Activated CD4-positive, alpha-beta T cell treated with anti-CD3 and anti-CD28 coated beads, Interleukin-2, amount 50 U/mL, for 48 hours (primary cell): ENCODE data around the gene GNAO1.
A peak's percentile ranks its signal among the peaks of the same experiment; 100 is the strongest.

Experiments used
- DNase-seq, 2 experiments: peaks; one replicate each; pipeline ENCODE4 v3.0.0-alpha.2; 2020

Gene GNAO1

DNA sequence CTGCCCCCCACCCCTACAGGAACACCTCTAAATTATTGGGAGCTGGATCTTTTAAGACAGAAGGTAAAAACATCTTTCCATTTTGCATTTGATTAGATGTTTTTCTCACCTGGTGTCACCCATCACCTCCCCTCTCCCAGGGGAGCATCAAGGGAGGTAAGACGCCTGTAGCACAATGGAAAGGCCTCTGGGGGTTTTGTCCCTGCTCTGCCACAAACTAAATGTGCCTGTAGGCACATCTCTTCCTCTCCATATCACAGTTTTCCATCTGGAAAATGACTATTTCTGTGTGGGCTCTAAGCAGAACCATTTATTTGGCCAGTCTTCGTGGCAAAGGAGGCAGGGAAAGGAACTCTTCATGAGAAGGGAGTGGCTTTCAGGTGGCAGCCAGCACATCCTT lies 76.6 kb downstream of the GNAO1 start:
- no peak for DNase-seq

DNA sequence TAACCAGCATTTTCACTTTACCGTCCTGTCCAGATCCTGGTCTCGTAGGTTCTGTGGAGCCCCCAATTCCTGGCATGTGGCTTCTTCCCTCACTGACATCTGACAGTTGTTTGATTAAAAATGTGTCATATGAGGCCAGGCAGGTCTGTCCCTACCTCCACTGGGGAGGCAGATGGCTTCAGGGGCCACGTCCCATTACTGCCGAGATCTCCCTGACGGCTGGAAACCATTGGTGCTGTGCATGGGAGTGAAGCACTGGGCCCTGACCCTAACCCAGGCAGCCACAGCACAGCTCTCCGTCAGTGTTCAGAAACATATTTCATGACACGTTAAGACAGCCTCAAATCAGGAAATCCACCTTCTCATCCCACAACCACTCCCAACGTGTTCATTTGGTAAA lies 77.5 kb downstream of the GNAO1 start:
- no peak for DNase-seq

DNA sequence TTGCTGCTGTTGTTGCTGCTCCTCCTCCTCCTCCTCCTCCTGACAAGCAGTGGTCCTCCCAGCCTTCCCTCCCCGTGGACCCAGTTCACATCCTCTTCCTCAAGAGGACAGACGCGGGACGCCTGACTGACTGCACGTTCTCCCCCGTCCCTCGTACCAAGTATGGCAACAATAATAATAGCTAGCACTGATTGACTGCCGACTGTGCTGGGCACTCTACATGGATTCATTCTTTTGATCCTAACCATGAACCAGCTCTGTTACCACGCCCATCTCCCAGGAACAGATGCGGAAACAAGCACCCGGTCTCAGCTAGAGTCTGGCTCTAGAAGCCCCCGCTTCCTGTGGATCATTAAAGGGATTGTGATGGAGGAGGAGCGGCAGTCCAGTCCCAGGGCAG lies 78.0 kb downstream of the GNAO1 start:
- DNase-seq, result no peak

DNA sequence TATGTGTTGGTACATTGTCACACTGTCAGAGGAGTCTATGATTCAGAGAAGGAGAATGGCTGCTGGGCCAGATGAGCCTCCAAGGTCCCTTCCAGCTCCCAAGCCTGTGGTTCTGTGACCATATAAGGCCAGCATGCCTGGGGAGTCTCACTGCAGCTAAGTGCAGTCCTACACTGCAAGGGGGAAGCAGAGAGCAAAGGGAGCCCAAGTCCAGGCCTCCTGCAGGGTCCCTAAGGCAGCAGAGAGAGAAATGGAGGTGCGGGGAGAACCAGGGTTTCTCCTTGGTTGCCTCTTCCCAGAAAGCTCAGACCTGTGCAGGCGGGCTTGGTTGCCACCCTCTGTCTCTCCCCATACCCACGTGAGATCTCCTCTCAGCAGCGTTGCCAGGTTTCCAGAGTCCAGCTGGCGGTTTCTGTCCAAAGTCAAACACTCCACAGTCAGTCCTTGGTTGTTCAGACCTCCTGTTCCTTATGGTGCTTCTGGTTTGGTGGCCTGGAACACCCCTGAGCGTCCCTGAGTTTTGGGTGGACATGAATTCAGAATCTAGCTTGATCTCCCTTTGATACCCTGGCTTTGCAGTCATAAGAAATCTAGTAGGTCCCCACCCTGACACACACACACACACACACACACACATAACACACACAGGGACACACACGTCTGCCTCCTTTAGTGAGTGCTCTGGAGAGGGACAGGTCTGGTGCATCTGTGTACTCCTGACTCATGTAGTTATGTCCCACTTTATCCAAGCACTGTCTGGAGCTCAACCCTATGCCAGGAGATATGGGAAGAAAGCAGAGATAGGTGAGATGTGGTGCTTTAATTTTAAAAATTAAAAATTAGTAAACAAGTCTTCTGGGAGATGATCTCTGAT lies 78.8 kb downstream of the GNAO1 start:
- no peak for DNase-seq

DNA sequence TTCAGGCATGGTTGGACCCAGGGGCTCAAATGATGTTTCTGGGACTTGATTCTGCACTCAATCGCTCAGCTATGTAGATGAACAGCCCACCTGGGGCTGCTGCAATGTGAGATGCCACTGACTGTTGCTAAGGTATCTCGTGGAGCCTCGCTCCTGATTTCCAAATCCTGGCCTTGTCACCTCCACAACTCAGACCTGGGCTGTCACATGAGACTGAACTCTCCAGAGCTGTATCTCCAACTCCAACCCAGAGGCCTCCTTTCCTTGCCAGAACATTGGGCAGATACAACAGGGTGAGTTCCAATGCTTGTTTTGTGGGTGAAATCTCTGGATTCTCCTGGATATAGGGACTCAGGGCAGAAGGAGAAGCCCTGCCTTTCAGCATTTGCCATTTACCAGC lies 79.5 kb downstream of the GNAO1 start:
- no peak for DNase-seq

DNA sequence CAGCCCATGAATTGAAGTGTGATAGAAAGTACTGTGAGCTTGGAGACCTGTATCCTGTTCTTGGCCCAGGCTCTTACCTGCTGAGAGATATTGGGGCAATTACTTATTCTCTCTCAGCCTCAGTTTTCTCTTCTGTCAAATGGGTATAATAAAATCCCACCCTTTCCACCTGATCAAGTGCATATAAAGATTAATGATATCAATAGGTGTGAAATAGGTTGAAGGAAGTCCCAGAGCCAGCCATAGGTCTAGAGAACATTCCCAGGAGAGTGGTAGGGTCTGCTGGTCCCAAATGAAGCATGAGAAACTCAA lies 81.2 kb downstream of the GNAO1 start:
- no peak for DNase-seq

DNA sequence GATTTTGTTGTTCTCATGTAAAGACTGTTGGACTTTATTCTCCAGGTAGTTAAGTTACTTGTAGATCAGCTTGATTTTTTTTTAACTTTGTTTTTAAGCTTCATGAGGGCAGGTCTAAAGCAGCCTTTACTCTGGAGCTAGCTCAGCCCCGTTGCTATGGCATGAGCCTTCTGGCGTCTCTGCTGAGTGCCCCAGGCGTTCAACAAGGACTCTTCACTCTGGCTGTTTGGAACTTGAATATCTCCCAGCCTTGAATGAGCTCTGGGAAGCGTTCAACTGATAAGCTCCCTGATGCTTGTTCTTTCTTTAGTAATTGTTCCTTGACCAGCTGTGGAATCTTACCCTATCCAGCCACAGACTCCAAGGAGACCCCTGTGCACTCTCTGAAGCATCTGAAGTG lies 82.3 kb downstream of the GNAO1 start:
- no peak for DNase-seq

DNA sequence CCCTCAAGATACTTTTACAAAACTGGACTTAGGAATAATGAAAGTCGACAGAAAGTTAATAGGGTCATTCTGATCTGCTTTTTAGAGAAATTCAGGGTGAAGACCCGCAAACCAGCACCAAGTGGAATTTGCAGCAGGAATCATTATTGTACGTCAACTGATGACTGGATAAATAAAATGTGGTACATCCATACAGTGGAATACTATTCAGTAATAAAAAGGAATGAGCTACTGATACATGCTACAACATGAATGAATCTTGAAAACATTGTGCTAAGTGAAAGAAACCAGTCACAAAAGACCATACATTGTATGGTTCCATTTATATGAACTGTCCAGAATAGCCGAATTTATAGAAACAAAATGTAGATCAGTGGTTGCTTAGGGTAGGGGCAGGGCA lies 83.1 kb downstream of the GNAO1 start:
- no peak for DNase-seq

DNA sequence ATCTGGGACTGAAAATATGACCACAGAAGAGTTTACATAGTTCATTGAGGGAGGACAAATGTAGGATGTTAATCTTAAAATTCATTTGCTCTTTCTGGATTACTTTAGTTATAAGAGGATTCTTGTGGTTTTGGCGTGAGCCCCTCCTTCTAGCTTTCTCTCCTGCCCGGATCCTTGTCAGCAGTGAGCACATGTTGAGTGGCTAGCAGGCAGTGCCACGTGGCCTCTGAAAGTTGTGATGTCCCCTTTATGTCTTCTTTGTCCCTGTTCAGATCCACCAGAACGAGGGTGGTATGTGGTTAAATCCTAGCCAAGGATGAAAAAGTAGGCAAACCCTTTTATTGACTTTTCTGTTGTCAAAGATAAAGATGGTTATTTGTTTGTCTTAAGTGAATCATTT lies 83.8 kb downstream of the GNAO1 start:
- no peak for DNase-seq

DNA sequence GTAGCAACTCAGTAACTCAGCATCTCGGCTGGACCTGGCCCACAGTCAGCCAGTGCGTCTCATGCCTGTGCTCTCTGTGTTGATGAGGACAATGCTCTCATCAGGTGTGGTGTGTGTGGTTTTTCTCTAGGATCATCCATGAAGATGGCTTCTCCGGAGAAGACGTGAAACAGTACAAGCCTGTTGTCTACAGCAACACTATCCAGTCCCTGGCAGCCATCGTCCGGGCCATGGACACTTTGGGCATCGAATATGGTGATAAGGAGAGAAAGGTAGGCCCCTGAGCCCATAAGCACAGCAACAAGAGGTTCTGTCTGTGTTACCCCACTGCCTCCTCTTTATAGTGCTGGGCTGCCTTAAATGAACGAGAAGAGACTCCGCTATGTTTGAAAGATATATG lies 84.5 kb downstream of the GNAO1 start:
- no peak for DNase-seq

DNA sequence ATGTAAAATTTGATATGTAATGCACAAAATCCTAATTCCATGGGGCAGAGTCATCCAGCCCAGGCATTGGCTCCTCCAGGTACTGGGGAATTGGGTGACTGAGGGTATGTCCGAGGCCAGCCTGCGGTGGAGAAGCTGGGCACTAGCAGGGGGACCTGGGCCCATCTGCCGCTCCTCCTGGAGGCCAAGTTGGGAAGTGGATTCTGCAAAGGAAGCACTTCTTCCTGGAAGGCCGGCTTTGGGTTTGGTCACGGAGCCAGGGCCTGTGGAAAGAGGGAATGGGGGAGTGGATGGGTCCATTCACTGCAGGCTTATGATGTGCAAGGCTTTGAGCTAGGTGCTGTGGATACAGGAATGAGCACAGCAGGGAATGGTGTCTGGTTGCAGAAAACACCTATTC lies 85.8 kb downstream of the GNAO1 start:
- no peak for DNase-seq

DNA sequence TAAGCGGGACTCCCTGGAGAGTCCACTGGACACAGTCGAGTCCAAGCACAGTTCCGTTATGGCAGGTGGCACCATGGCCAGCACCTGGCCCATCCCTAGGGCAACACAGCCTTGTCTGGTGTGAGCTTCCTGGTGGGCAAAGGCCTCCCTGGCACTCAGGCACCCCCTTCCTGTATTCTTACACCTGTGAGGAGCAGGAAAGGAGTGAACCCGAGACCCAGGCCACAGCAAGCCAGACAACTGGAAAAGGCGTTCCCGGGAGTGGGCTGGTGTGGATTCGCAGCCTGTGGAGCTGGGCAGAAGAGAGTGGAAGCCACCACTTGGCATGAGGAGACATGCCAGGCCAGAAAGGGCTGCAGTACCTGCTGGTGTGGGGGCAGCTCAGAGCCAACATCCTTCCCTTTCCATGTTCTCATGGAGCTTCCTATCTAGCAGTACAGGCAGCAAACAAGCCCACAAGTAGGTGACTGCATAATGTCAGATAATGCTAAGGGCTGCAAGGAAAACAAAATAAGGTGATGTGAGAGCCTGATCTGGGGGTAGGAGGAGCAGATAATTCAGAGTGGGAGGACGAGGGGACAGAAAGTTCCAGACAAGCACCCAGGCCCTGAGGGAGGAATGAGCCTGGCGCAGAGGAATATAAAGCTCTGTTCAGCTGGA lies 87.0 kb downstream of the GNAO1 start:
- no peak for DNase-seq

DNA sequence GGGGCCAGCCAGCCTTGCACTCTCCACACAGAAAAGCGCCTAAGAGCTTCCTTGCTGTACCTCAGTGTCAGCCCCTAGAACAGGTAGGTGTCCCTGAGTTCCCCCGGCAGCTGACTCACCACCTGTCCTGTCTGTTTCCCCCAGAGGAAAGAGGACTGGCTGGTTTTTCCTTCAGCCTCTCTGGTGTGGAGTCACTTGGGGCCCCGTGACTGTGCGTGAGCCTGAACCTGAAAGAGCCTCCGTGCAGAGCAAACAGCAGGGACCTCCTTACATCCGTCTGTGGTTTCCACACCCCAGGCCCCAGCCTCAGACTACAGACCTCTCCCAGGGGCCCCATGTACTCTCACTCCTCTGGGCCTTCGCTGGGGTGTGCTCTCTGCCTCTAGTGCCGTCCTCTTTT lies 87.8 kb downstream of the GNAO1 start:
- peak; percentile 39 to 59 for DNase-seq

DNA sequence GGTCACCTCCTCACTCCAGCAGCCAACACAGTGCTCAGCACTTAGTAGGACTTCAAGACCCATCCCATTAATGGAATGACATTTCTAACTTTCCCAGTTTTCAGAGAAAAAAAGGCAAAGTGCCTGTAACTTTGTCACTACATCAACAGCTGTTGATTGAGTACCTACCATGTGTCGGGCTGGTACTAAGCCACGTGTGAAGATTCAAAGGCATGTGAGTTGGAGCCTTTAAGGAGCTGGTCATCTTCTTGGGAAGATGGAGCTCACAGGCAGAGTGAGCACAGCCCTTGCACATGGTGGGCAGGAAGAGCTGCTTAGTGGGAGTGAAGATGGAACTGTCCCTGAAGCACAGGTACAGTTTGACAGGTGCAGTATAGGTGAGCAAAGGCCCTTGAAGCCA lies 88.6 kb downstream of the GNAO1 start:
- no peak for DNase-seq

DNA sequence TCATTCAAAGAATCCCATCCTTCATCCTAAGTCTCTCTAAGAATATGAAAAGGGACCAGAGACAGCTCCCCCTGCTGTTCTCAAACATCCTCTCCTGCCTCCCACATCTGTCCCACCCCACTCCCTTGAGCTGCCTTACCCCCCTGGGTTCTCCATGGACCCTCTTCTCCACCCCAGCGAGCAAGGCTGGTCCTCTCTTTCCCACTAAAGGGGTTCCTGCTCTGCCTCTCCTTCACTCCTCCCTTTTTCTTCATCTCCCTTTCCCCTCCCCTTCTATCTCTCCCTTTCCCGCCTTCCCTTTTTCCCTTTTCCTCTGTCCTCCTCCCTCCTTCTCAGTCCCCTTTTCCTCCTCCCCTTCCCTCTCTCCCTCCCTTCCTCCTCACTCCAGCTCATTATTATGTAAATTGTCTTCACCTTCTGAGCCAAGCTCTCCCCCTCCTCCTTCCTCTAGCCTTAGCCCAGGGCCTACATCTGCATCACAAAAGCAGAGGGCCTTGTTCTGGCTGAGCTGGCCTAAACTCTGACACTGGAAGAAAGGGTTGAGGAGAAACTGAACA lies 90.0 kb downstream of the GNAO1 start:
- no peak for DNase-seq

DNA sequence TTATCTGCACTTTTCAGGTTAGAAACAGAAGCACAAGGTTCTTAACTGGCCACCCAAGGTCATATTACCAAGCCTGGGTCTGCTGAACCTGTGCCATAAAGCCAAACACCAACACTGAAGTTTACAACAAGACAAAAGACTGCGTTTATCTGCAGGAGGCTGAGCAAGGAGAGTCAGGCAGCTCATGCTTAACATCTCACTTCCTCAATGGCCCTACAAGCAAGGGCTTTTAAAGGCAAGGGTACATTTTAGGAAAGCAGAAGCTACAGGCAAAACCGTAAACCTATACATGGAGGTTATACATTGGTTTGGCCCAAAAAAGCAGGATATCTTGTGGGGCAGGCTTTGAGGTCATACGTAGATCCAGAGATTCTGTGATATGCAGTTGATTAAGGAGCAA lies 91.2 kb downstream of the GNAO1 start:
- DNase-seq, result no peak

DNA sequence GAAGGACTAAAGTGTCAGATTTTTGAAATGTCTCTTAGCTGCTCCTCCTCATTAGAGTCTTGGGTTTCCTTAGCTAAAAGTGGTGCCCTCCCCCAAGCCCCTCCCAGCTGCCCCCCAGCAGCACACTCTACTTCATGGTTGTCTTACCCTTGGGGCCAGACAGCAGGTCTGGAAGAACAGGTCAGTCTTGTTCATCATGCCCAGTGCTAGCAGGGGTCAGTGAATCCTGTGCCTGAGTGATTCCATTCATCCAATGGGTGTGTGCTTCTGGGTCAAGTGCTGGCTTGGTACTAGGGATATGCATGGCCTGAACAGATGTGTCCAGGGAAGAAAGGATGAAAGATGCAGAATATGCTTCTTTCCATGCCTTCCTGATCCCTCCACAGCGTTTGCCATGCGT lies 93.2 kb downstream of the GNAO1 start:
- no peak for DNase-seq

DNA sequence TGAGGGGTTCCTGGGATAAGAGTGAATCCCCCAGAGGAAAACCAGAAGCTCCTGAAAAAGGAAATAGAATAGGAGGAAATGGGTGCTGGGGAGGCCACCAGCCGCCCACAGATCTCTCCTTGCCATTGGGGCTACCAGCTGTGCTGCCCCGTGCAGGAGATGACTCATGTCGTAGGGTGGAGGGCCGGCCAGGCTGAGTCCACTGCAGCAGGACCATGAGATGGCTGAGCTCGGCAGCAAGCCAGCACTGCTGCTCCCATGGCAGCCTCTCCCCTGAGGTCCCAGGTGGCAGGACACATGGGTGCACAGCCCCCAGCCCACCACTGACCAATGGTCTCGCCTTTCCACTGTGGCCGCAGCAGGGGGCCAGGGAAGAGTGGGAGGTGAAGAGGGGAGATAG lies 95.5 kb downstream of the GNAO1 start:
- DNase-seq, result no peak

DNA sequence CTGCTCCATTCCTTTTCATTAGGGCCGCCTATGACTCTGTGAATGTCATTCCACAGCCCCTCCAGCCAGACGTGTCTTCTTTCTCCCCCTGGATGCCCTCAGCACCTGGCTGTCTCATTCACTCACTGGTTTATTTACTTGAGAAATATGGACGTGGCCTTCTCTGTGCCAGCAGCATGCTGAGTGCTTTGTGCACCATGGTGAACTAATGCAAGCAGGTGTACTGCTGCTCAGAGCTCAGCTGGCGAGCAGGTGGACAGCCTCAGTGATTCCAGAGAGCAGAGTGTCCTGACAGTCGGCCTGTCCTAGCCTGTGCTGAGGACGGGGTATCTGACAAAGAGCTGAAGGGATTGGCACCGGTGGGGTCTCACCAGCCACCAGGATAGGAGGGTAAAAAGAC lies 96.7 kb downstream of the GNAO1 start:
- no peak for DNase-seq

DNA sequence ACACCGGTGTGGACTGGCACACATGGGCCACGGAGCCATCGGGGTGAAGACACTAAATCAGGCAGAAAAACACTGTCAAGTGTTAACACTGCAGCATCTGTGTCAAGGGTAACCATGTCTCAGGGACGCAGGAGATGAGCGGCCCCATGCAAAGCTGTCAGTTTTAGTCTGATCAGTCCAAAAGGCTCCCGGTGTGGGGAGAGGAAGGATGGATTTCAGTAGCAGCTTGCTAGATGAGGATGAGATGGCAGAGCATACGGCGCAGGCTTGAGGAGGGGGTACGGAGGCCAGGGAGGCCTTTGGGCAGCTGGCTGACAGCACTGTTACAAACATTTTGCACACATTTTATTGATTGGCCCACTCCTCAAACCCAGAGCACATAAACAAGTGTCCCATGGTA lies 98.1 kb downstream of the GNAO1 start:
- no peak for DNase-seq

DNA sequence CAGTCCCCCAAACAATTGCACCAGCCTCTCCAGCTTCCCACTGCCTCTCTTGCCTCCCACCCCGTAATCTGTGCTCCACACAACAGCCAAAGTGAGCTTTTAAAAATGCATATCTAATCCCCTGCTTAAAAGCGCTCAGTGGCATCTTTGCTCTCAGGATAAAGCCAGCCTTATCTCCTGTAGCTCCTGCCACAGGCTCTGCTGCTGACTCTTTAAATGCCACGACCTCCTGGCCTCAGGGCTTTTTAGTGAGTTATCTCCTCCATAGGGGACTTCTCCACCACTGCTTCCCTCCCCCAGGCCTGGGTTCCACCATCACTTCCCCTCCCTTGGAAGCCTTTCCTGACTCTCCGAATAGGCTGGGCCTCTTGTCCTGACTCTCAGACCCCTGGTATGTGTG lies 98.6 kb downstream of the GNAO1 start:
- DNase-seq, result no peak

DNA sequence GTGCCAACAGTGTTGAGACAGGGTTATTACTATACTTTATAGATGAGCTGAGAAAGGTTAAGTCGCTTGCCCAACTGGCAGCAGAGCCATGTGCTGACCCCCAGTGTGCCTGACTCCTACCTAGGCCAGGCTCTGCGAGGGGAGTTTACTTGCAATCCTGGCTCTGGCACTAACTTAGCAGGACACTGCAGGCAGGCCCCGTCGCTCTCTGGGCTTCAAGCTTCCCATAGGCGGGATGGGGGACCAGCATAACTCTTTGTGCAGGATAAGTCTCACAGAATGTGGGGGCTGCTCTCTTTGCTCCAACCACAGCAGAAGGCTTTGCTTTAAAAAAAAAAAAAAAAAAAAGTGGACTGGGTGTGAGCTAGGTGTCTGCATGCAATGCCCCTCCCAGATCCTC lies 102.7 kb downstream of the GNAO1 start:
- DNase-seq, result no peak

DNA sequence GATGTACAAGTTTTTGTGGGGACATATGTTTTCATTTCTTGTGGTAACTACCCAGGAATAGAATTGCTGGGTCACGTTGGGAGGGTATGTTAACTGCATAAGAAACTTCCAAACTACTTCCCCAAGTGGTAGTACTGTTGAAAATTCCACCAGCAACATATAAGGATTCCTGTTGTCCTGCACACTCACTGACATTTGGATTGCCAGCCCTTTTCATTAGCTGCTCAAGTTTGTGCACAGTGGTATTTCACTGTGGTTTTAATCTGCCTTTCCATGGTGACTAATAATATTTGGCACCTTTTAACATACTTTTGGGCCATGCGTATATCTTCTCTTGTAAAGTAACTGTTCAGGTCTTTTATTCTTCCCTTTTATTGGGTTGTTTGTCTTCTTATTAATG lies 103.3 kb downstream of the GNAO1 start:
- no peak for DNase-seq

DNA sequence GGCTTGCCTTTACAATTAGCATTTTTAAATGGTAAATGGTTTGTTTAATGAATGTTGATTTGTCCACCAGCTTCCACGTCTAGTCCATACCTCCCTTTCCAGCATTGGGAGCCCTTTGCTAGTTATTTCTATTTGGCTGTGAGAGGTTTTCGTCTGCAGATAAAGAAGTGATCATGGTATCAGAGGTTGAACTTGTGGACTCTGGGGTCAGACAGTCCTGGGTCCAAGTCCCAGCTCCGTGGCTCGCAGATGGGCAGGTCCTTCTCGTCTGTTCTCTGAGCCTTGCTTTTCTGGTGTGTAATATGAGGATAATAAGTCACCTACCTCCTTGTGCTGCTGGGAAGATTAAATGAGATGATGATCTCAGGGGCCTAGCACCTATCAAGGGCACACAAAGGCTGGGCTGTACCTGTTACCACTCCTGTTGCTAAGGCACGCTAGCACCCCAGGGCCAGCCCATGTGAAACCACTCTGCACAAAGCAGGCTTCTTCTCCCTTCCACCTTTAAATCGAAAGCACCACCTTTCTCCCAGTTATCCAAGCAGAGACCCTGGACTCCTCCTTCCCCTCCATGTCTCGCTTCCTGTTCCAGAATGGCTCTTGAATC lies 103.9 kb downstream of the GNAO1 start:
- DNase-seq, result no peak
